ENCODE results near the gene DNAH10.

The DNAH10 gene

GRCh38 chr12:123798518-123798917 lies 36.4 kb downstream of the DNAH10 start:
- no peak for DNase-seq (ENCODE audit: low spot score)

- DNase-seq (ENCODE audit: low spot score) = no peak
These were observed 37.1 kb downstream of the DNAH10 start for GRCh38 chr12:123799227-123799626.

GRCh38 chr12:123801573-123802178 lies 39.6 kb downstream of the DNAH10 start:
- no peak for DNase-seq (ENCODE audit: low spot score)

GRCh38 chr12:123805173-123805572 lies 43.1 kb downstream of the DNAH10 start:
- no peak for DNase-seq (ENCODE audit: low spot score)

- DNase-seq (ENCODE audit: low spot score) = no peak
These were observed 44.9 kb downstream of the DNAH10 start for GRCh38 chr12:123807002-123807401.

GRCh38 chr12:123807670-123808069 lies 45.6 kb downstream of the DNAH10 start:
- no peak for DNase-seq (ENCODE audit: low spot score)

- no peak for DNase-seq (ENCODE audit: low spot score)
These were observed 46.1 kb downstream of the DNAH10 start for GRCh38 chr12:123808167-123808566.

GRCh38 chr12:123813349-123813748 lies 51.2 kb downstream of the DNAH10 start:
- DNase-seq (ENCODE audit: low spot score) = no peak

GRCh38 chr12:123815968-123816367 lies 53.9 kb downstream of the DNAH10 start:
- DNase-seq (ENCODE audit: low spot score) = no peak

GRCh38 chr12:123816896-123817537 lies 54.9 kb downstream of the DNAH10 start:
- DNase-seq (ENCODE audit: low spot score) = no peak

GRCh38 chr12:123822804-123823203 lies 60.7 kb downstream of the DNAH10 start:
- no peak for DNase-seq (ENCODE audit: low spot score)

- DNase-seq (ENCODE audit: low spot score) = no peak
These were observed 66.0 kb downstream of the DNAH10 start for GRCh38 chr12:123828120-123828519.

- DNase-seq (ENCODE audit: low spot score) = no peak
These were observed 66.9 kb downstream of the DNAH10 start for GRCh38 chr12:123828854-123829547.

- no peak for DNase-seq (ENCODE audit: low spot score)
These were observed 67.5 kb downstream of the DNAH10 start for GRCh38 chr12:123829561-123829960.

- no peak for DNase-seq (ENCODE audit: low spot score)
These were observed 68.6 kb downstream of the DNAH10 start for GRCh38 chr12:123830675-123831074.

GRCh38 chr12:123832052-123832451 lies 70.0 kb downstream of the DNAH10 start:
- no peak for DNase-seq (ENCODE audit: low spot score)

- DNase-seq (ENCODE audit: low spot score) = no peak
These were observed 71.7 kb downstream of the DNAH10 start for GRCh38 chr12:123833830-123834229.

- DNase-seq (ENCODE audit: low spot score) = no peak
These were observed 72.7 kb downstream of the DNAH10 start for GRCh38 chr12:123834845-123835244.

GRCh38 chr12:123836292-123836691 lies 74.2 kb downstream of the DNAH10 start:
- DNase-seq (ENCODE audit: low spot score) = no peak

GRCh38 chr12:123839826-123840225 lies 77.7 kb downstream of the DNAH10 start:
- no peak for DNase-seq (ENCODE audit: low spot score)

GRCh38 chr12:123840765-123841425 lies 78.8 kb downstream of the DNAH10 start:
- DNase-seq (ENCODE audit: low spot score) = no peak

GRCh38 chr12:123843912-123844748 lies 82.0 kb downstream of the DNAH10 start:
- no peak for DNase-seq (ENCODE audit: low spot score)

Data from ecto neural progenitor cell (in vitro differentiated cells).